Right hindlimb (tissue), 1 donor: ENCODE measurements around the gene STK32C.

Experiments
- DNase-seq: peaks from one replicate; pipeline ENCODE4 v3.0.0-alpha.2; 2018

STK32C gene

DNA sequence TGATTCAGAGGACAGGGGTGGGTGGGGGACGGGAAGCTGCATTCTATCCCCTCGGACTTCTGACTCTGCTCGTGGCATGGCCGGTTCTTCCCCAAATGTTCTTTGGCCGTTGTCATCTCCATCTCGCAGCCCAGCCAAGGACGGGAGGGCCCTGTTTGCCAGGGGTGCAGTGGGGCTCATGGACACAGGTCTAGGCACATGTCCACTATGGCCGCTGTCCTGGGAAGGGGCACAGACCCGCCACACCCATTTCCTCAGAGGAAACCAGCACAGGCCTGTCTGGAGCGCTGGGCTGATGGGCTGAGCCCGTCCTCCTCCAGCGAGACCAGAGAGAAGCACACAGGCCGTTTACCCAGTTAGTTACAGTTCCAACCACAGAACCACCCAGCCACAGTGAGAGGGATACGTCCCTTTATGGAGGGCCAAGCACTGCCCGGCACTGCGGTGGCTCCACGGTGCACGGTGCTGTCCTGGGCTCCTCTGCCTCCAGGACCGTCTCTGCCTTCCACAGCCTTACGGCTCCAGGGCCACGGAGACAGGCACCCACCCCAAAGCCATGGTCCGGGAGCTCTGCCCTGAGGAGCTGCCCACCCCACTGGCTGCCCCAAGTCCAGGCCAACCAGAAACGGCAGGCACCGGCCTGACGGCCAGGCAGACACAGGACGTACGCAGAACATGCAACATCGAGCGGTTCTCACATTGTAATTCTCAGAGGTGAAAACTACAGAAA lies 100.8 kb downstream of the STK32C start:
- no peak for DNase-seq

DNA sequence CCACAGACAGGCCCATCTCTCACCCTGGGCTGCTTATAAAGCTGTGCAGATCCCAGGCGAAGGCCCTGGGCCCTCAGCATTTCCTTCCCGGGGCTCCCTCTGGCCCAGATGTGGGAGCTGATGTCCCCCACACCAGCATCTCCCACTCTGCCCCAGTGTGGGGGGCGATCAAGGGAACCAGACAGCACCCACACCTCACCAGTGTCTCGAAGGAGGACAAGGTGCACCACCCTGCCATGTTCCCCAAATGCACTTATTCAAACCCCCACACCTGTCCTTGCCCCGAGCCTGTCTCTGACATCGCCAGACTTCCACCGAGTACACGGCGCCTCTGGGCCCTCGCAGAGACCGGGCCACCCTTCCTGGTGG lies 101.4 kb downstream of the STK32C start:
- no peak for DNase-seq

DNA sequence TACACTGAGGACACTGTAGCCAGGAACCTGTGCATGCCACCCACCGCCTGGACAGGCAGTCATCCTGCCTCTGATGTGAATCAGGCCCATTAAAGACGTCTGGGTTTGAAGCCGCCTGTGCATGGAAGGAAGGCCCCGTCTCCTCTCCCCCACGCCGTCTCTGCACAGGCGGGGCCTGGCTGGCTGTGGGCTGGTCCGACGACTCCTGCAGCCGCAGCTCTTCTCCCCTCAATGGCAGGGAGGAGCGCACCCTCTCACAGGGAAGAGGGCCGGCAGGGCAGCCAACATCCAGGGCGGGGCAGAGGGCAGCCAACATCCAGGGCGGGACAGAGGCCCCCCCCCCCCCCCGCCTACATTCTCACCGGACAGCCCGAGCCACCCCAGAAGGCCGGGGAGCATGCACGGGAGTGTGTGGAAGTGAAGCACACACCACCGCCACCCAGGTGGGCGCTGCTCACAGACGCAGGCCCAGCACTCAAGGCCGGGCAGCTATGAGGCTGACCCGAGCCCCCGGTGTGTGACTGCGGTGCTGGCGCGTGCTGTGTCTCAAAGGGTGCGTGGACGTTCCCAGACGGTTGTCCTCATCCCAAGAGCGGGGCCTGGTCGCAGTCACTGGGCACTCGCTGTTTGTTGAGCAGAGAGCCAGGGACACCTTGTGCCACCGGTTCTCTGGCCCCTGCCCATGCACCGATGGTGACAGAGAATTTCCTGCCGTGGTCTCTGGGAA lies 101.9 kb downstream of the STK32C start:
- no peak for DNase-seq

DNA sequence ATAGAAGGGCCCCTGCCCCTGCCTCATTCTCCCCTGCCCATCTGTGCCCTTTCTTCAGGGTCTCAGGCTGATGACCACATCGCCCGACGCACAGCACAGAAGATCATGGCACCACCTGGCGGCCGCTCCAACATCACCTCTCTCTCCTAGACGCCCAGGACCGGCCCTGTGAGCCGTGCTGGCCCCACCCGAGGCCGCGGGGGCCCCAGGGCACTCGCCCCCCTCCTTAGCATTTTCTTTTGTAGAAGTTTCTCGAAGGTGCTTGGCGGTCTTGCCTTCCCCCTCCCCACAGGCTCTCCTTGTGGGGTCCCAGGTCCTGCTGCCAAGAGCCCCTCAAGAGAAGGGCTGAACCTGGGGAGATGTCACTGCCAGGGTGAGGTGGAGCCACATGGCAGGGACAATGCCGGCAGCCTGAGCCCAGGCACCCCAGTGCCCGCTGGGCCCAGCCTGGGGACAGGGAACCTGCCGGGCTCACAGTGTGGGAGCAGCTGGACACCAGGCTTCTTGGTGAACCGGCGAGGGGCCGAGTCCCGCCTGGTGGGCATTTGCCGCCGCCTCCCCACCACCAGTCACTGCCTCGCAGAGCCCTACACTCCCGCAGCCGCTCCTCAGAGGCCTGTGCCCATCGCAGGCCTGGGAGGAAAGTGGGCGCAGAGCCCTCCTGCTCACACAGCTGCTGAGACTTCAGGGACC lies 102.8 kb downstream of the STK32C start:
- DNase-seq, result no peak

DNA sequence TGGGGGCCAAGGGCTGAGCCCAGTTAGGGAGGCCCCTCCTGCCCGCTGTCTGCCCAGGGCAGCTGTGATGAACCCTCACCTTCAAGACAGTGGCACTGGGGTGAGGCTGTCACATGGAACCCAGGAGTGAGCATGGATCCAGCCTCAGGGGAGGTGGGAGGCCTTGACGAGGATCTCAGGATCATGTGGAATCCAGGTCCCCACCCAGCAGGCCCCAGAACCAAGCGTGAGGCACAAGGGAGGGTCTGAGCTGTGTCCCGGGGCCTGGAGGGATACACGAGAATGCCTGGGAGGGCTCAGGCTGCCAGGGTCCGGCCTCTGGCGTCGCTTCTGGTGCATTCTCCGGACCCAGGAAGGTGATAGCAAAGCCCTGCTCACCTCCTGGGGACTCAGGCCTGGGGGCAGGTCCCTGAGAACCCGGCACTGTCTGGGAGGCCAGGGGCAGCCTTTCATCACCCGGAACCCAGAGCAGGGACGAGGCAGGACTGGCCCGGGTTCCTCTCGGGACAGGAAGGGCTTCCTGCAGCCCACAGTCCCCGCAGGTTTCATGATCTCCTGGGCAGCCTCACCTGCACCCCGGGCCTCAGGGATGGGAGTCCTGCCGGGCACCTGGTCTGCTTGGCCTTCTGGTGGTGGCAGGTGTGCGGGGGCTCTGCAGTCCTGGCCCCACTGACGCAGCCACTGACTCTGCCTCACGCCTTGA lies 103.5 kb downstream of the STK32C start:
- DNase-seq, result no peak

DNA sequence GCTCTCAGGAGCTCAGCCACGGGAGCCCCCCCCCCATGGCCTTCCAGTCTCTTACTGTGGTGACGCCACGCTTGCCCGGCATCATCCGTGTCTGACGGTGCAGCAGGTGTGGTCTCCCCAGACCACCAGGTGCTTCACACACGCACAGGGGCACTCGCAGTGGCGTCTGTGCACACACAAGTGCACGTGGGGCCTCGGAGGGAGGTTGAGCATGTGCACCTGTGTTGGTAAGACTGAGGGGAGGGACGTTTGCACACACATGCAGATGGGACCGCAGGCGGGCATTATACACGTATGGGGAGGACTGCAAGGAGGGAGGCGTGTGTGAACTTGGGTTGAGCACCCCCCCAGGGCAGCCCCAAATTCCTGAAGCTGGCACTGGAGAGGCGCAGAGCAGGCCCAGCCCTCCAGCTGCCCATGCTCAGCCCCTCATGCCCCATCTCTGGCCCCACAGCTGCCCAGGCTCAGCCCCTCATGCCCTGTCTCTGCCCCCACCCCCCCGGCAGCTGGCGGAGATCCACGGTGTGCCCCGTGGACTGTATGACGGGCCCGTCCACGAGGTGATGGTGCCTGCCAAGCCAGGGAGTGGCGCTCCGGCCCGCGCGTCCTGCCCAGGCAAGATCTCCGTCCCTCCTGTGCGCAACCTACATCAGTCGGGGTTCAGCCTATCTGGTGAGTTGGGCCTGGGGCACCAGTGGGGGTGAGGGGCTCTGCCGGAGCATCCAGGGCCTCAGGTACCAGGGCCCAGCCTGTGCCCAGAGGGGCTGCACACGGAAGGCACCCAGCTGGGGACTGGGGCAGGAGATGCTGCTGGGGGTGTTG lies 104.3 kb downstream of the STK32C start:
- DNase-seq, result no peak

DNA sequence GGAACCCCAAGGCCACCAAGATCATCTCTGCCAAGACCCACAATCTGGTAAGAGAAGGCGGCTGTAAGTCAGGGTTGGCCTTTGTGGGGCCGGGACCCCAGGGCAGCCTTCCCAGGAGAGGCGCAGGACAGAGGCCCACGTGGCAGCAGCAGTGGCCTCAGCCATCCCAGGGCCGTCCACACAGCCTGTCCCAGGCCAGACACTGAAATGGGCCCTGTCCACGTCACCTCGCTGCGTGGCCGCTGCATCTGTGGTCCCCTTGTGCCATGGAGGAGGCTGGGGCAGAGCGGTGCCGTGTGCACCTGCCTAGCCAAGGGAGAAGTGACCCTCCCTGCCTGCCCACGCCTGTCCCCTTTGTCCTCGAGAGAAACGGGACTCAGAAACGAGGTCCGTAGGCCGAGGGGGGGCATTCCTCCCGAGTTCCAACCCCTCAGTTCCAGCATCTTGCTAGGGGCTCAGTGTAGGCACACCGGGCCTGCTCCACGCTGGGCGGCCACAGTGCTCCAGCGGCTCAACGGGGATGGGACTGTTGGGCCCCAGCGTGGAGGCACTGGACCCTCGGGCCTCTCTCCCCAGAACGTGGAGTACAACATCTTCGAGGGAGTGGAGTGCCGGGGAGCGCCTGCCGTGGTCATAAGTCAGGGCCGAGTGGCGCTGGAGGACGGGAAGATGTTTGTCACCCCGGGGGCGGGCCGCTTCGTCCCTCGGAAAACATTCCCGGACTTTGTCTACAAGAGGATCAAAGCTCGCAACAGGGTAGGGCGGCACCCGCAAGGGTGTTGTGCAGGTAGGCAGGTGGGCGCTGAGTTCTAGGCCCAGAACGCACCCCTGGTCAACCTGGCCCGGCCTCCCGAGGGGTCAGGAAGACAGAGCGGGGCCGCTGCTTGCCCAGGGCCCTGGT lies 105.4 kb downstream of the STK32C start:
- no peak for DNase-seq

DNA sequence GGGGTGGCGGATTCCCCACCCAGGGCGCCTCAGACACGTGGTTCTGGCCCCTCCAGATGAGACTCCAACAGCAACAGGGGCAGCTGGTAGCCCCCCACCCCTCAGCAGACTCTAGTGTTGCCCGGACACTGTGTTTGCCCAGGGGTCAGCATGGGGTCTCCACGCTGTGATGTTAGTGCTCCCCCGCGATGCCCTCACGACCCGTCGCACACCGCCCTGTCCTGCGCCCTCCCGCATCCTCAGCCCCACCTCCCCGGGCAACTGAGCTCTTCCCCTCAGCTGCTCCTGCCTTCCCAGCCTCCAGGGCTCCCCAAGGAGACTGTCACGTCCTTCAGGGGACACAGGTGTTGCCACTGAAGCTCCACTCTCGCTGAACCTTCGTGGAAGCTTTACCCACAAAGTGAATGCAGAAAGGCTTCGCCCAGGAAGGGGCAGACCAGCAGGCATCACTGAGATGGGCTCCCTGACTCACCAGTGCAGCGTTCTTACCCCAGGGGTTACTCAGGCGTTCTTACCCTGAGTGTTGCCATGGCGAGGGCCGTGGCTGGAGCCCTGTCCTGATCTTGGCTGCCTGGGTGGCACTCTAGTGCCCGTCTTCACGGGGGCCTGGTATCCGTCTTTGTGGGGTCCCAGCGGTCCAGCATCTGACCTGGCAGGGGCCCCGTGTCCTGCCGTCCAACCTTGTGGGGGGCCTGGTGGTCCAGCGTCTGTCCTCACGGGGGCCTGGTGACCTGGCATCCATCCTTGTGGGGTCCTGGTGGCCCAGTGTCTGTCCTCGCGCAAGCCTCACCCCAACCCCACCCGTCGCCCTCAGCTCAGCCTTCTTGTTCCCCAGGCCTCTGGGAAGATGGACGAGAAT lies 106.4 kb downstream of the STK32C start:
- no peak for DNase-seq

DNA sequence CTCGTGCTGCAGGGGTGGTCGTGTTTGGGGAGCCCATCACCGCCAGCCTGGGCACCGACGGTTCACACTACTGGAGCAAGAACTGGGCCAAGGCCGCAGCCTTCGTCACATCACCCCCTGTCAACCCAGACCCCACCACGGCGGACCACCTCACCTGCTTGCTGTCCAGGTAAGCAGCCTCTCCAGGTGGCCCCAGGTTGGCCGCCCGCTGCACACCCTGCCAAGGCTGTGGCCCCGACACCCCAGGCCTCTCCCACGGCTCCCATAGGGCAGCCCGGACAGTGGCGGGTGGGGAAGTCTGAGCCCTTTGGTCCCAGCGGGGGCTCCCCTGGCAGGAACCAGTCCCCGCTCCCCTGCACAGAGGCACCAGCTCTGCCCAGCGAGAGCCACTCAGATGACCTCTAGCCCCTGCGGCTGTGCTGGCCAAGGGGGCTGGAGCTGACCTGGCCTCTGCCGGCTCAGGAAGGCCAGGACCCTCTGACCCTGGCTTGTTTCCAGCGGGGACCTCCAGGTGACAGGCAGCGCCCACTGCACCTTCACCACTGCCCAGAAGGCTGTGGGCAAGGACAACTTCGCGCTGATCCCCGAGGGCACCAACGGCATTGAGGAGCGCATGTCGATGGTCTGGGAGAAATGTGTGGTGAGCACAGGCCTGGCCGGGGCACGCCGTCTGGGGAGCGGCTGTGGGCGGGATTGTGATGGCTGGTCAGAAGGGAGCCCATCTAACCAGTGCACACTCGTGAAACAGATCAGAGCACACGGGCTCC lies 107.2 kb downstream of the STK32C start:
- no peak for DNase-seq

DNA sequence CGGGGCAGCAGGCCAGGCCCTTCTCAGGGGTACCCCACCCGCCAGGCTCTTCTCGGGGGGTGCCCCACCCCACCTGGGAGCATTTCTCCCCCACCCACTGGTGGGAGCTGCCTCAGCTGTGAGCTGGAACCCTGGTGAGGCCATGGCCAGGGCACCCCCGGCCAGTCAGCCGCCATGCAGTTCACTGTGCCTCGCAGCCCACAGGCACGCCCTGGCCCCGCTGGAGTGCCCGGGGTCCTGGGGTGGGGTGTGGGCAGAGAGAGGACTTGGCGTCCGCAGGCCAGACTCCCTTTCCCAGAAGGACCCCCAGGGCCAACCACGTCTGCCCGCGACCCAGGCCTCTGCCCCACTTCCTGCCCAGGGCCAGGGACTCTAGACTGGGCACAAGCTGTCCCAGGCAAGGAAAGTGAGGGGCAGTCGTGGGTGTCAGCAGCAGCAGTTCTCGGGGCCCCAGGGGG lies 107.9 kb downstream of the STK32C start:
- DNase-seq, result no peak

DNA sequence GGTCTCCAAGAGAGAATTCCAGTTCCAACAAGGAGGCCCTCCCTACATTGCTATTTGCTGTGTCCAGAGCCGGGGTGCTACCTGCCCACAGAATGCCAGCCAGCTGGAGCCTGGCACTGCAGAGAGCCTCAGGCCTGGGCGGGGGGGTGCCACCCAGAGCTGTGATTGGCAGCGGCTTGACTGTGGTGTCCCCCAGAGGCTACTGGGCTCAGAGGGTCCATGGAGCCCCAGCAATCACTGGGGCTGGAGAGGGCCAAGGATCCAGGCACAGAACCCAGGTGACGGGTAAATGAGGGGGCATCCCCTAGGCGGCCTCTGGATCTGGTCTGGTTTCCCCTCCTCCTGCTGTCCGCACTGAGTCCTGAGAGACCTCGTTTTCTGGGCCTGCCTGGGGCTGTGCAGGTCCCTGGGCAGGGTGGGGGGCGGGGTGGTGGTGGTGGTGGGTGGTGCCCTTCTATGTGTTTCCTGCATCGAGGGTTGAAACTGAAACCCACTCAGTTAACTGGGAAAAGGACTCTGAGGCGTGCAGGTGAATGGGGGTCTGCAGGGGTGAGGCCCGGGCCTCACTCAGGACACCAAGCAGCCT lies 108.4 kb downstream of the STK32C start:
- no peak for DNase-seq

DNA sequence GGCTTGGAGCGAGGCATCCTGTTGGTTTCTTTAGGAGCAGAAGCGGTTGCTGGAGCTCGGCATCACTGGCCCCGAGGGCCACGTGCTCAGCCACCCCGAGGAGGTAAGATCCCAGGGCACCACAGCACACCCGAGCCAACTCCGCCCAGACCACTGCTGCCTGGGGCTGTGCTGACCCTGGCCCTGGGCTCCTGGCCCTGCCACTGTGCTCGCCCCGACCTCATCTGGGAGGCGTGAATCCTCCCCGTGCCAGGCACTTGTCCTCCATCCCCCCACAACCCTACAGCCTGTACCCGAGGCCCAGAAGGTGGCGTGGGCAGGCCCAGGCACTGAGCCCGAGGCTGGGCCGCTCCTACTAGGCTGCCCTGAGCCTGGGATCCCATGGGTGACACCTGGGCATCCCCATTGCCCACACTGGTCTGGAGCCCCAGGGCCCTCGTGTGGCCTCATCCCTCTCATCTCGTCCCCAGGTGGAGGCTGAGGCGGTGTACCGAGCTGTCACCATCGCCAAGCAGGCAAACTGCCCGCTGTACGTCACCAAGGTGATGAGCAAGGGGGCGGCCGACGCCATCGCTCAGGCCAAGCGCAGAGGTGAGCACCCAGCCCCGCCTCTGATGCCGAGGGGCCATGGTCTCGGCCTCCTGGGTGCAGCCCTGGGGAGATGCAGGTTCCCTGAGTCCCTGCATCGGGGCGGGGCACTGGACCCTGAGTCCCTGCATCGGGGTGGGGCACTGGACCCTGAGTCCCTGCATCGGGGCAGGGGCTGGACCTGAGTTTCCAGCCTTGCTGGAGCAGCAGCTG lies 109.2 kb downstream of the STK32C start:
- DNase-seq, result no peak

DNA sequence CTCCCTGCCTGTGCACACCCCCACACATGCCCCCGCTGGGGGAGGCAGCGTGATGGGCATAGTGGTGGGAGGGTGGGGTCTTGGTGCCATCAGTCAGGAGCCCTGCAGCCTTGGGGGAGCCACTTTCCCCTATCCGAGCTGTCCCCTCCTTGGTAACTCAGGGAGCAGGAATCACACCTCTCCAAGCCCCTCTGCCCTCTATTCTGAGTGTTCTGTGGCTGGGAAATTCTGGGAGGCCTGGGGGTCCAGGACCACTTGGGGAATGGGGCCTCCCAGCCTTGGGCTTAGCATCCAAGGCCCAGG lies 109.7 kb downstream of the STK32C start:
- no peak for DNase-seq

DNA sequence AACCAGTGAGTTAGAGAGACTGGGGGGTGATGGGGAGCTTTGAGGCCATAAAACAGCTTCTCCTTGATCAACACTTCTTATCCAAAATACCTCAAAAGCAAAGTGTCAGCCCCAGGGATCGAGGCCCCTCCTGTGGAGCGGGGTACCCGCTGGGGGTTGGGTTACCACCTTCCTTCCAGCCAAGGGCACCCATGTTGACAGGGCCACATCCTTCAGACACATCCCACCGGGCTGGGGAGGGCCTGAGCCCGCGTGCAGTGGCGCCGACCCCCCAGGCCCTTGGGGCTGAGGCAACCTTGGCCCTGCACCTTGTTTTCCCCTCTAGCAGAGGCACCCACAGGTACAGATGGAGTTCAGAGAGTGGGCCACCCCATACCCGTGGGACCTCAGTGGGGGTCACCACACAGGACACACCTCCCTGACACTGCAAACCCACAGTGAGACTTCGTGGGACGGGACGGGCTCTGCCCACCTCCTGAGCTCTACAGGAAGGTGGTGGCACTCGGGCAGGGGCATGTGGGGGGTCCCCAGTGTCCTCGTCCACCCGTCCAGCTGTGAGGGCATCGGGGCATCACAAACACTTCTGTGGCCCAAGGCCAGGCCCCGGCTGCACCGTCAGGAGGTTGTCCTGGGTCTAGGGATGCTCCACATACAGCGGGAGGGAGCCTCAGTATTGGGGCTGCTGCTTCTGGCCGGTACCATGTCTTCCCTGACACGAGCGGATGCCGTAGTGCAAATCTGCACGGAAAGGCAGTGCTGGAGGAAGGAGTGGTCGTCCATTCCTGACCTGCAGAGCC lies 110.3 kb downstream of the STK32C start:
- no peak for DNase-seq

DNA sequence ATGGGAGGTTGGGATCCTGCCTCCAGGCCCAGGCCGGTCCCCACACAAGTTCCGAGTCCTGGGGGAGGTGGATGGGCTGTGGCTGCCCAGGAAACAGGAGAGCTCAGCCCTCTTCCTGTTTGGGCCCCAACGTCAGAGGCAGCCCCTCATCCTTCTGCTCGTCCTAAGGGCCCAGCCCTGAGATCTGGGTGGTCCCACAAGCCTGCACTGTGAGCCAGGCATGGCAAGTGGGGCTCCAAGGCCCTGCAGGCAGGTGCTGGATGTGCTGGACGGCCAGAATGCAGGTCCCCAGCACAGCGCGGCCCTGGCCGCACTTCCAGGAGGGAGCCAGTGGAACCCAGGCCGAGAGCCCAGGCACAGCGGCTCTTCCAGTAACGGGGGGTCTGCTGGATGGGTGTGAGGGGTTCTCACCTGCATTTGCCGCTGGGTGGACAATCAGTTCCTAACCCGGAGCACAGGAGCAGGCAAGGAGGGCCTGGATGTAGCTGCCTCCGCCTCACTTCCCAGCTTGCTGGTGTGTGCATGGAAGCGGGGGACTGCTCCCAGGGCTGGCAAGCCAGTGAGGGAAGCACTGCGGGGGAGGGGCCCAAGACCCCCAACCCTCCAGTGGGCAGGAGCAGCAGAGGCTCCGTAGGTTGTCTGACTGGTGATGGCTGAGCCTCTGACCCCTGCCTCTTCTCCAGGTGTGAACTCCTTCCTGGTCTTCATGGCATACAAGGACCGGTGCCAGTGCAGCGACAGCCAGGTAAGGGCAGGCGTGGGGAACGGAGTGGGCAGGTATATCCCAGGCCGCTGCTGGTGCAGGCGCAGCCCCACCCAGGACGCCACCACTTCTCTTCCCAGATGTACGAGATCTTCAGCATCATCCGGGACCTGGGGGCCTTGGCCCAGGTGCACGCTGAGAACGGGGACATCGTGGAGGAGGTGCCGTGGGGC lies 111.3 kb downstream of the STK32C start:
- no peak for DNase-seq

DNA sequence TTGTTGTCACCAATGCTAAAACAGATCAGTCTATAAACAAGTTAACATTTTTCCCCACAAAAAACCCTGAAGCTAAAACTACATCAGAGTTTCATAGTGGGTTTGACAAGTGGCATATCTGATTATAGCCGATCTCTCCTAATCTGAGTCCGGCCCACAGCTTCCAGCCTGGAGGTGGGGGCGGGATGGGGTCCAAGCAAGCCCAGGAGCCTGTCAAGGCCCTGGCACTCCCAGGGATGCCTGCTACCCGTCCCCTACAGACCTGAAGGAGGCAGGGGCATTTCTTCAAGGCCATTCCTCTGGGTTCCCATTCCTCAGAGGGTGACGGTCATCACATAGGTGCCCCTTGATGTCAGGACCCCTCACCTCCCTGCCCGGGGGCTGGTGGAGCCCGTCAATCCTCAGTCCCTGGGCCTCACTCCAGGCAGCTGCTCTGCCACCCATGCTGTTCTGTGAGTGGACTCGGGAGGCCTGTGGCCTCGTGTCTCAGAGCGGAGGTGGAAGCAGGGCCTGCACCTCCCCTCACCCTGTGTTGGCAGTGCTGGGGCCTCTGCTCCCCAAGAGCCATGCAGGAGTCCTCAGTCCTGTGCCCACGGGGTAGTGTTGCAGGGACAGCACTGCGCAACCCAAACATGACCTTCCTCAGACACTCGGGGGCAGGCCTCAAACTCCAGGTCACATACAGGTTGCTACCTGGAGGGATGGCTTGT lies 112.2 kb downstream of the STK32C start:
- no peak for DNase-seq
